ENCODE data around the gene PRKG2. TPM values are rescaled to one million over a fixed set of nuclear protein-coding genes. Genes with fewer than 3 reads are reported as not detected.

Gene PRKG2
- total RNA-seq, 4 donors from 2014 or later: 13.2 to 49.5 (median 34.1) TPM

GRCh38 chr4:81120055-81120454 is 95.0 kb downstream of the PRKG2 start:
- H3K36me3 ChIP-seq: no peaks in the 10 kb centered on the region
- no peak overlapping the region for H3K4me3 ChIP-seq
- H3K9me3 ChIP-seq: no peaks in the 10 kb centered on the region
- H3K27me3 ChIP-seq: no peaks in the 10 kb centered on the region
- H3K4me1 ChIP-seq: no peaks in the 10 kb centered on the region
- no peak for DNase-seq
- no peak for TF ChIP-seq CTCF (IDR thresholded peaks at IDR 0.05)
- TF ChIP-seq POLR2A (IDR thresholded peaks at IDR 0.05): no peak
- no peak overlapping the region for H3K27ac ChIP-seq

GRCh38 chr4:81118086-81118485 is 96.9 kb downstream of the PRKG2 start:
- Histone ChIP-seq H3K4me3 (no peak overlapping the region), H3K36me3 (no peaks in the 10 kb centered on the region), H3K27me3 (no peaks in the 10 kb centered on the region), H3K4me1 (no peaks in the 10 kb centered on the region), H3K27ac (no peak overlapping the region), H3K9me3 (no peaks in the 10 kb centered on the region)
- TF ChIP-seq POLR2A (IDR thresholded peaks at IDR 0.05) (no peak), CTCF (IDR thresholded peaks at IDR 0.05) (no peak)
- no peak for DNase-seq

- Histone ChIP-seq H3K4me1 (no peaks in the 10 kb centered on the region), H3K36me3 (no peaks in the 10 kb centered on the region), H3K9me3 (no peaks in the 10 kb centered on the region), H3K27me3 (no peaks in the 10 kb centered on the region), H3K27ac (no peak overlapping the region), H3K4me3 (no peak overlapping the region)
- DNase-seq: no peak
- no peak for TF ChIP-seq CTCF (IDR thresholded peaks at IDR 0.05)
- no peak for TF ChIP-seq POLR2A (IDR thresholded peaks at IDR 0.05)
Measured at GRCh38 chr4:81116566-81116965, 98.5 kb downstream of the PRKG2 start.

- Histone ChIP-seq H3K4me1 (no peaks in the 10 kb centered on the region), H3K9me3 (no peaks in the 10 kb centered on the region), H3K27me3 (no peaks in the 10 kb centered on the region), H3K4me3 (no peak overlapping the region), H3K36me3 (no peaks in the 10 kb centered on the region), H3K27ac (no peak overlapping the region)
- TF ChIP-seq POLR2A (IDR thresholded peaks at IDR 0.05): no peak
- no peak for TF ChIP-seq CTCF (IDR thresholded peaks at IDR 0.05)
- DNase-seq: no peak
Measured at GRCh38 chr4:81113024-81113423, 102.0 kb downstream of the PRKG2 start.

- TF ChIP-seq POLR2A (IDR thresholded peaks at IDR 0.05): no peak
- no peak for TF ChIP-seq CTCF (IDR thresholded peaks at IDR 0.05)
Measured at GRCh38 chr4:81109356-81109755, 105.7 kb downstream of the PRKG2 start.

GRCh38 chr4:81106150-81106549 is 108.9 kb downstream of the PRKG2 start:
- Histone ChIP-seq H3K4me3 (no peak overlapping the region), H3K4me1 (no peaks in the 10 kb centered on the region), H3K9me3 (no peaks in the 10 kb centered on the region), H3K27me3 (no peaks in the 10 kb centered on the region), H3K27ac (no peak overlapping the region), H3K36me3 (peaks cover 0 to 4% (median 0%) of the 10 kb centered on the region in 3 donors)
- no peak for DNase-seq
- TF ChIP-seq POLR2A (IDR thresholded peaks at IDR 0.05) (no peak), CTCF (IDR thresholded peaks at IDR 0.05) (no peak)

More at GRCh38 chr4:81109356-81109755, 105.7 kb downstream of the PRKG2 start:
- H3K27ac ChIP-seq: peak overlapping the region in 1 of 4 donors; percentile 9
- no peaks in the 10 kb centered on the region for H3K27me3 ChIP-seq
- no peaks in the 10 kb centered on the region for H3K9me3 ChIP-seq
- H3K36me3 ChIP-seq: no peaks in the 10 kb centered on the region
- H3K4me1 ChIP-seq: no peaks in the 10 kb centered on the region
- no peak for DNase-seq
- H3K4me3 ChIP-seq: no peak overlapping the region
